ENCODE measurements around the gene ROGDI.

The ROGDI gene

GRCh38 chr16:4811242-4811641, 8.8 kb upstream of the ROGDI start:
- TF ChIP-seq SNAI2 (CRISPR knock-in tag; IDR thresholded peaks at IDR 0.05): no peak
- TF ChIP-seq ZC3H10 (CRISPR knock-in tag; IDR thresholded peaks at IDR 0.05): no peak
- no peak for TF ChIP-seq BACH2 (CRISPR knock-in tag; IDR thresholded peaks at IDR 0.05; ENCODE audit: borderline replicate concordance)
- TF ChIP-seq ZFP3 (CRISPR knock-in tag; IDR thresholded peaks at IDR 0.05): no peak
- TF ChIP-seq GLIS3 (CRISPR knock-in tag; IDR thresholded peaks at IDR 0.05): no peak
- TF ChIP-seq, protein P1, sequence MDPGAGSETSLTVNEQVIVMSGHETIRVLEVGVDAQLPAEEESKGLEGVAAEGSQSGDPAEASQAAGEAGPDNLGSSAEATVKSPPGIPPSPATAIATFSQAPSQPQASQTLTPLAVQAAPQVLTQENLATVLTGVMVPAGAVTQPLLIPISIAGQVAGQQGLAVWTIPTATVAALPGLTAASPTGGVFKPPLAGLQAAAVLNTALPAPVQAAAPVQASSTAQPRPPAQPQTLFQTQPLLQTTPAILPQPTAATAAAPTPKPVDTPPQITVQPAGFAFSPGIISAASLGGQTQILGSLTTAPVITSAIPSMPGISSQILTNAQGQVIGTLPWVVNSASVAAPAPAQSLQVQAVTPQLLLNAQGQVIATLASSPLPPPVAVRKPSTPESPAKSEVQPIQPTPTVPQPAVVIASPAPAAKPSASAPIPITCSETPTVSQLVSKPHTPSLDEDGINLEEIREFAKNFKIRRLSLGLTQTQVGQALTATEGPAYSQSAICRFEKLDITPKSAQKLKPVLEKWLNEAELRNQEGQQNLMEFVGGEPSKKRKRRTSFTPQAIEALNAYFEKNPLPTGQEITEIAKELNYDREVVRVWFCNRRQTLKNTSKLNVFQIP (CRISPR knock-in tag; IDR thresholded peaks at IDR 0.05; ENCODE audit: borderline replicate concordance, low read depth): no peak
- no peak for TF ChIP-seq ZNF565 (CRISPR knock-in tag; conservative IDR thresholded peaks at IDR 0.05; ENCODE audit: low read depth)
- TF ChIP-seq TCF4 (CRISPR knock-in tag; IDR thresholded peaks at IDR 0.05; ENCODE audit: borderline replicate concordance): no peak
- TF ChIP-seq ARNTL (CRISPR knock-in tag; IDR thresholded peaks at IDR 0.05; ENCODE audit: borderline replicate concordance, low read depth): no peak
- no peak for TF ChIP-seq ZNF70 (CRISPR knock-in tag; IDR thresholded peaks at IDR 0.05)
- TF ChIP-seq, protein P2, sequence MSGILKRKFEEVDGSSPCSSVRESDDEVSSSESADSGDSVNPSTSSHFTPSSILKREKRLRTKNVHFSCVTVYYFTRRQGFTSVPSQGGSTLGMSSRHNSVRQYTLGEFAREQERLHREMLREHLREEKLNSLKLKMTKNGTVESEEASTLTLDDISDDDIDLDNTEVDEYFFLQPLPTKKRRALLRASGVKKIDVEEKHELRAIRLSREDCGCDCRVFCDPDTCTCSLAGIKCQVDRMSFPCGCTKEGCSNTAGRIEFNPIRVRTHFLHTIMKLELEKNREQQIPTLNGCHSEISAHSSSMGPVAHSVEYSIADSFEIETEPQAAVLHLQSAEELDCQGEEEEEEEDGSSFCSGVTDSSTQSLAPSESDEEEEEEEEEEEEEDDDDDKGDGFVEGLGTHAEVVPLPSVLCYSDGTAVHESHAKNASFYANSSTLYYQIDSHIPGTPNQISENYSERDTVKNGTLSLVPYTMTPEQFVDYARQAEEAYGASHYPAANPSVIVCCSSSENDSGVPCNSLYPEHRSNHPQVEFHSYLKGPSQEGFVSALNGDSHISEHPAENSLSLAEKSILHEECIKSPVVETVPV (CRISPR knock-in tag; IDR thresholded peaks at IDR 0.05): no peak
- TF ChIP-seq CSDC2 (CRISPR knock-in tag; IDR thresholded peaks at IDR 0.05): no peak
- TF ChIP-seq RARB (CRISPR knock-in tag; IDR thresholded peaks at IDR 0.05): no peak
- TF ChIP-seq, protein P3, sequence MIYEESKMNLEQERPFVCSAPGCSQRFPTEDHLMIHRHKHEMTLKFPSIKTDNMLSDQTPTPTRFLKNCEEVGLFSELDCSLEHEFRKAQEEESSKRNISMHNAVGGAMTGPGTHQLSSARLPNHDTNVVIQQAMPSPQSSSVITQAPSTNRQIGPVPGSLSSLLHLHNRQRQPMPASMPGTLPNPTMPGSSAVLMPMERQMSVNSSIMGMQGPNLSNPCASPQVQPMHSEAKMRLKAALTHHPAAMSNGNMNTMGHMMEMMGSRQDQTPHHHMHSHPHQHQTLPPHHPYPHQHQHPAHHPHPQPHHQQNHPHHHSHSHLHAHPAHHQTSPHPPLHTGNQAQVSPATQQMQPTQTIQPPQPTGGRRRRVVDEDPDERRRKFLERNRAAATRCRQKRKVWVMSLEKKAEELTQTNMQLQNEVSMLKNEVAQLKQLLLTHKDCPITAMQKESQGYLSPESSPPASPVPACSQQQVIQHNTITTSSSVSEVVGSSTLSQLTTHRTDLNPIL (CRISPR knock-in tag; IDR thresholded peaks at IDR 0.05; ENCODE audit: low read depth): no peak
- TF ChIP-seq, protein P4, sequence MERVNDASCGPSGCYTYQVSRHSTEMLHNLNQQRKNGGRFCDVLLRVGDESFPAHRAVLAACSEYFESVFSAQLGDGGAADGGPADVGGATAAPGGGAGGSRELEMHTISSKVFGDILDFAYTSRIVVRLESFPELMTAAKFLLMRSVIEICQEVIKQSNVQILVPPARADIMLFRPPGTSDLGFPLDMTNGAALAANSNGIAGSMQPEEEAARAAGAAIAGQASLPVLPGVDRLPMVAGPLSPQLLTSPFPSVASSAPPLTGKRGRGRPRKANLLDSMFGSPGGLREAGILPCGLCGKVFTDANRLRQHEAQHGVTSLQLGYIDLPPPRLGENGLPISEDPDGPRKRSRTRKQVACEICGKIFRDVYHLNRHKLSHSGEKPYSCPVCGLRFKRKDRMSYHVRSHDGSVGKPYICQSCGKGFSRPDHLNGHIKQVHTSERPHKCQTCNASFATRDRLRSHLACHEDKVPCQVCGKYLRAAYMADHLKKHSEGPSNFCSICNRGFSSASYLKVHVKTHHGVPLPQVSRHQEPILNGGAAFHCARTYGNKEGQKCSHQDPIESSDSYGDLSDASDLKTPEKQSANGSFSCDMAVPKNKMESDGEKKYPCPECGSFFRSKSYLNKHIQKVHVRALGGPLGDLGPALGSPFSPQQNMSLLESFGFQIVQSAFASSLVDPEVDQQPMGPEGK (CRISPR knock-in tag; IDR thresholded peaks at IDR 0.05; ENCODE audit: borderline replicate concordance): no peak
- no peak for TF ChIP-seq OSR1 (CRISPR knock-in tag; IDR thresholded peaks at IDR 0.05)
- no peak for TF ChIP-seq PPARA (CRISPR knock-in tag; IDR thresholded peaks at IDR 0.05; ENCODE audit: borderline replicate concordance)
- TF ChIP-seq TOX (CRISPR knock-in tag; IDR thresholded peaks at IDR 0.05; ENCODE audit: borderline replicate concordance): no peak
- no peak for ATAC-seq

- no peak for ATAC-seq
- TF ChIP-seq SNAI2 (CRISPR knock-in tag; IDR thresholded peaks at IDR 0.05): no peak
Measured at GRCh38 chr16:4806280-4806679, 3.8 kb upstream of the ROGDI start.

DNA sequence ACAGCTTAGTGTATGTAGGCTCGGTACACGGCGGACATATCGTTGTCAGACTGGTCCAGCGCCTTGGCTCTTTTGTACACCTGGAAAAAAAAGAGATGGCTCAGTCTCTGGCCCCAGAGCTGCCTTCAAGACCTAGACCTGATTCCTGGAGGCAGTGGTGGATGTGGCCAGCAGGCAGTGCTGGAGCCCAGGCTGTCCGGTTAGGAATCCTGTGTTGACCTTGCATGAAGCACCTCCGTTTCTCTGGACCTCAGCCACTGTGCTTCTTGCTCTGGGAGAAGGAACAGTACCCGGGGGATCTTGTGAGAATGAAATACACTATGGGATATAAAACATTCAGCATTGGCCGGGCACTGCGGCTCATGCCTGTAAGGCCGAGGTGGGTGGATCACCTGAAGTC, 2.8 kb upstream of the ROGDI start:
- ATAC-seq: no peak
- TF ChIP-seq, protein P3 (CRISPR knock-in tag; IDR thresholded peaks at IDR 0.05; ENCODE audit: low read depth): no peak
- TF ChIP-seq RARB (CRISPR knock-in tag; IDR thresholded peaks at IDR 0.05) (no peak), BACH2 (CRISPR knock-in tag; IDR thresholded peaks at IDR 0.05; ENCODE audit: borderline replicate concordance) (no peak), ZFP30 (CRISPR knock-in tag; IDR thresholded peaks at IDR 0.05) (no peak), GLIS3 (CRISPR knock-in tag; IDR thresholded peaks at IDR 0.05) (no peak), PPARA (CRISPR knock-in tag; IDR thresholded peaks at IDR 0.05; ENCODE audit: borderline replicate concordance) (no peak), ZNF565 (CRISPR knock-in tag; conservative IDR thresholded peaks at IDR 0.05; ENCODE audit: low read depth) (no peak), ZNF8 (CRISPR knock-in tag; IDR thresholded peaks at IDR 0.05) (no peak), TOX (CRISPR knock-in tag; IDR thresholded peaks at IDR 0.05; ENCODE audit: borderline replicate concordance) (no peak)
- TF ChIP-seq, protein P2 (CRISPR knock-in tag; IDR thresholded peaks at IDR 0.05): no peak
- TF ChIP-seq, protein P5, sequence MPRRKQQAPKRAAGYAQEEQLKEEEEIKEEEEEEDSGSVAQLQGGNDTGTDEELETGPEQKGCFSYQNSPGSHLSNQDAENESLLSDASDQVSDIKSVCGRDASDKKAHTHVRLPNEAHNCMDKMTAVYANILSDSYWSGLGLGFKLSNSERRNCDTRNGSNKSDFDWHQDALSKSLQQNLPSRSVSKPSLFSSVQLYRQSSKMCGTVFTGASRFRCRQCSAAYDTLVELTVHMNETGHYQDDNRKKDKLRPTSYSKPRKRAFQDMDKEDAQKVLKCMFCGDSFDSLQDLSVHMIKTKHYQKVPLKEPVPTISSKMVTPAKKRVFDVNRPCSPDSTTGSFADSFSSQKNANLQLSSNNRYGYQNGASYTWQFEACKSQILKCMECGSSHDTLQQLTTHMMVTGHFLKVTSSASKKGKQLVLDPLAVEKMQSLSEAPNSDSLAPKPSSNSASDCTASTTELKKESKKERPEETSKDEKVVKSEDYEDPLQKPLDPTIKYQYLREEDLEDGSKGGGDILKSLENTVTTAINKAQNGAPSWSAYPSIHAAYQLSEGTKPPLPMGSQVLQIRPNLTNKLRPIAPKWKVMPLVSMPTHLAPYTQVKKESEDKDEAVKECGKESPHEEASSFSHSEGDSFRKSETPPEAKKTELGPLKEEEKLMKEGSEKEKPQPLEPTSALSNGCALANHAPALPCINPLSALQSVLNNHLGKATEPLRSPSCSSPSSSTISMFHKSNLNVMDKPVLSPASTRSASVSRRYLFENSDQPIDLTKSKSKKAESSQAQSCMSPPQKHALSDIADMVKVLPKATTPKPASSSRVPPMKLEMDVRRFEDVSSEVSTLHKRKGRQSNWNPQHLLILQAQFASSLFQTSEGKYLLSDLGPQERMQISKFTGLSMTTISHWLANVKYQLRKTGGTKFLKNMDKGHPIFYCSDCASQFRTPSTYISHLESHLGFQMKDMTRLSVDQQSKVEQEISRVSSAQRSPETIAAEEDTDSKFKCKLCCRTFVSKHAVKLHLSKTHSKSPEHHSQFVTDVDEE (CRISPR knock-in tag; IDR thresholded peaks at IDR 0.05): no peak
- TF ChIP-seq, protein P4 (CRISPR knock-in tag; IDR thresholded peaks at IDR 0.05; ENCODE audit: borderline replicate concordance): no peak
- TF ChIP-seq, protein P1 (CRISPR knock-in tag; IDR thresholded peaks at IDR 0.05; ENCODE audit: borderline replicate concordance, low read depth): no peak

Data from SK-N-SH treated with all-trans-retinoic acid at 6 μM for 48 hours (cell line).